H9 (cell line): ENCODE data around the gene PTGIR. TPM values are rescaled to one million over a fixed set of nuclear protein-coding genes. Genes with fewer than 3 reads are reported as not detected.

Experiments
- DNase-seq: peaks from one replicate; pipeline ENCODE4 v3.0.0-alpha.2; 2017
- H2AFZ ChIP-seq: one replicate; pipeline ENCODE4 v1.6.1; 2013; ENCODE audit warnings: mild to moderate bottlenecking, low read length, control low read depth, moderate library complexity
- H2AK5ac ChIP-seq: 2 replicates; pipeline ENCODE4 v1.6.1; 2013; ENCODE audit warnings: low read length, control low read depth, mixed read lengths; ENCODE audit not compliant: insufficient read length
- H2BK120ac ChIP-seq: one replicate; pipeline ENCODE4 v1.6.1; 2013; ENCODE audit warnings: low read depth, mild to moderate bottlenecking, low read length, control low read depth, inconsistent platforms; ENCODE audit not compliant: poor library complexity, severe bottlenecking
- H2BK12ac ChIP-seq: 2 replicates; pipeline ENCODE4 v1.6.1; 2013; ENCODE audit warnings: low read length, control low read depth, mixed read lengths, low read depth; ENCODE audit not compliant: insufficient read length
- H2BK15ac ChIP-seq: 2 replicates; pipeline ENCODE4 v1.6.1; 2013; ENCODE audit warnings: low read depth, low read length, control low read depth
- H2BK20ac ChIP-seq: one replicate; pipeline ENCODE4 v1.6.1; 2013; ENCODE audit warnings: low read depth, mild to moderate bottlenecking, low read length, control low read depth, inconsistent platforms; ENCODE audit not compliant: poor library complexity, severe bottlenecking
- H2BK5ac ChIP-seq: 2 replicates; pipeline ENCODE4 v1.6.1; 2013; ENCODE audit warnings: low read length, control low read depth, mixed read lengths; ENCODE audit not compliant: insufficient read length
- H3K14ac ChIP-seq: 2 replicates; pipeline ENCODE4 v1.6.1; 2013; ENCODE audit warnings: low read length, control low read depth; ENCODE audit not compliant: insufficient read depth
- H3K18ac ChIP-seq: 2 replicates; pipeline ENCODE4 v1.6.1; 2013; ENCODE audit warnings: low read depth, mild to moderate bottlenecking, mixed read lengths, low read length, control low read depth; ENCODE audit not compliant: insufficient read length
- H3K23ac ChIP-seq: 2 replicates; pipeline ENCODE4 v1.6.1; 2013; ENCODE audit warnings: low read length, control low read depth, mixed read lengths, low read depth; ENCODE audit not compliant: insufficient read length
- H3K23me2 ChIP-seq: 2 replicates; pipeline ENCODE4 v1.6.1; 2013; ENCODE audit warnings: low read depth, mild to moderate bottlenecking, mixed read lengths, low read length, control low read depth; ENCODE audit not compliant: insufficient read length, poor library complexity, severe bottlenecking
- H3K27ac ChIP-seq: 2 replicates; pipeline ENCODE4 v1.5.1; 2013; ENCODE audit warnings: low read length, control low read depth, mixed read lengths, low read depth; ENCODE audit not compliant: insufficient read length
- H3K27me3 ChIP-seq: 2 replicates; pipeline ENCODE4 v1.6.1; 2013; ENCODE audit warnings: low read length, control low read depth, inconsistent platforms; ENCODE audit not compliant: insufficient read depth
- H3K4ac ChIP-seq: 2 replicates; pipeline ENCODE4 v1.6.1; 2013; ENCODE audit warnings: low read depth, mild to moderate bottlenecking, control low read depth, inconsistent platforms, low read length, moderate library complexity
- H3K4me1 ChIP-seq: 2 replicates; pipeline ENCODE4 v1.6.1; 2013; ENCODE audit warnings: low read length, control low read depth, inconsistent platforms; ENCODE audit not compliant: insufficient read depth
- H3K4me2 ChIP-seq: 2 replicates; pipeline ENCODE4 v1.6.1; 2013; ENCODE audit warnings: low read length, control low read depth, mixed read lengths; ENCODE audit not compliant: insufficient read length, insufficient read depth
- H3K56ac ChIP-seq: 2 replicates; pipeline ENCODE4 v1.6.1; 2013; ENCODE audit warnings: low read depth, mild to moderate bottlenecking, mixed read lengths, low read length, control low read depth; ENCODE audit not compliant: insufficient read length
- H3K79me1 ChIP-seq: 2 replicates; pipeline ENCODE4 v1.6.1; 2013; ENCODE audit warnings: low read depth, mild to moderate bottlenecking, moderate library complexity, low read length, control low read depth, inconsistent platforms; ENCODE audit not compliant: insufficient read depth, poor library complexity, severe bottlenecking
- H3K79me2 ChIP-seq: 2 replicates; pipeline ENCODE4 v1.6.1; 2013; ENCODE audit warnings: low read length, control low read depth, inconsistent platforms; ENCODE audit not compliant: insufficient read depth
- H3K9ac ChIP-seq: 2 replicates; pipeline ENCODE4 v1.6.1; 2013; ENCODE audit warnings: low read length, control low read depth, mixed read lengths; ENCODE audit not compliant: insufficient read length; ENCODE audit errors: extremely low read depth
- H3K9me3 ChIP-seq: one replicate; pipeline ENCODE4 v1.6.1; 2013; ENCODE audit warnings: low read depth, low read length, inconsistent platforms; ENCODE audit not compliant: control insufficient read depth
- H3T11ph ChIP-seq: one replicate; pipeline ENCODE4 v1.6.1; 2013; ENCODE audit warnings: mild to moderate bottlenecking, low read length, control low read depth, inconsistent platforms
- H4K20me1 ChIP-seq: one replicate; pipeline ENCODE4 v1.6.1; 2013; ENCODE audit not compliant: control insufficient read depth, insufficient read length, insufficient read depth
- H4K5ac ChIP-seq: 2 replicates; pipeline ENCODE4 v1.6.1; 2013; ENCODE audit warnings: low read depth, mild to moderate bottlenecking, mixed read lengths, low read length, control low read depth; ENCODE audit not compliant: insufficient read length
- H4K8ac ChIP-seq: replicated peaks from 2 replicates; pipeline ENCODE4 v1.6.1; 2013; ENCODE audit warnings: low read length, control low read depth, mixed read lengths, low read depth; ENCODE audit not compliant: insufficient read length
- H4K91ac ChIP-seq: 2 replicates; pipeline ENCODE4 v1.6.1; 2013; ENCODE audit warnings: low read depth, mild to moderate bottlenecking, moderate library complexity, mixed read lengths, low read length, control low read depth; ENCODE audit not compliant: insufficient read length
- H3K27ac Mint-ChIP-seq, 3 experiments: 2 replicates in 2 of 3; 3 replicates in 1 of 3; pipeline ENCODE4 v1.8.0; 2020 to 2021; ENCODE audit warnings: mixed read lengths in 3 of 3, mild to moderate bottlenecking in 1 of 3, moderate library complexity in 1 of 3
- H3K27me3 Mint-ChIP-seq: 2 replicates; pipeline ENCODE4 v1.8.0; 2021; ENCODE audit warnings: low read depth, mild to moderate bottlenecking, moderate library complexity, mixed read lengths
- H3K36me3 Mint-ChIP-seq, 3 experiments: 2 replicates in 2 of 3; 3 replicates in 1 of 3; pipeline ENCODE4 v1.8.0; 2020 to 2021; ENCODE audit warnings: low read depth in 3 of 3, mixed read lengths in 3 of 3; ENCODE audit not compliant: insufficient read depth in 1 of 3
- H3K4me1 Mint-ChIP-seq, 2 experiments: 2 replicates each; pipeline ENCODE4 v1.8.0; 2020; ENCODE audit warnings: mixed read lengths in 2 of 2
- H3K4me3 Mint-ChIP-seq, 2 experiments: 2 replicates in 1 of 2; 3 replicates in 1 of 2; pipeline ENCODE4 v1.8.0; 2020 to 2021; ENCODE audit warnings: mild to moderate bottlenecking in 2 of 2, mixed read lengths in 2 of 2, moderate library complexity in 1 of 2
- H3K9me3 Mint-ChIP-seq, 2 experiments: 2 replicates in 1 of 2; 3 replicates in 1 of 2; pipeline ENCODE4 v1.8.0; 2020; ENCODE audit warnings: mild to moderate bottlenecking in 2 of 2, mixed read lengths in 2 of 2, moderate library complexity in 1 of 2
- WGBS: extraction: QIAGEN DNeasy Blood & Tissue Kit; methylation state at CpG from one replicate; pipeline ENCODE4 v1.1.7; 2013; ENCODE audit warnings: missing lambda C conversion rate, low lambda C conversion rate, mixed read lengths; ENCODE audit not compliant: insufficient read length; ENCODE audit errors: extremely low coverage; 5-methylcytosine and 5-hydroxymethylcytosine counted together
- total RNA-seq: library from RNA; stranded (reverse); gene quantifications from 2 replicates; pipeline ENCODE4 v1.2.1, GENCODE V29; 2021
- TF ChIP-seq, protein P1 (sequence below): fragments of 200-600 bp; sonication (generic); conservative IDR thresholded peaks from 3 replicates; pipeline ENCODE4 v1.8.0; 2021; ENCODE audit warnings: antibody characterized with exemption, mild to moderate bottlenecking

Gene PTGIR
- total RNA-seq, 1 experiment from 2014 or later = not detected

DNA sequence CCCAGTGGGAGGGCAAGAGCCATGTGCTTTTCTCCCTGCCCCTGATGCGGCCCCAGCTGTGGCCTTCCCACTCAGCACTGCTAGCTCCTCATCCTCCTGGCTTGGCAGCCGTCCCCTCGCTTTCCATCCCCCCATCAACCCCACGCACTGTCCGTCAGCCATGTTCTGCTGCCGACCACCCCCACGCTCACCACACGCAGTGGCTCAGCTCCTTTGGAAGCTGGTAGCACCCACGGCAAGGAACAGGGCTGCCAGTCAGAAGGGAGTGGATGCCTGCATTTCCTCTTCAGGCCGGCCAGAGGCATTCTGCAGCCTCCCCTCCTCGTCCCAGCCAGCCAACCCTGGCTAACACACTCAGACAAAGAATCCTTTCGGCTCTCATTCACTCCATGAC, 17.4 kb downstream of the PTGIR start:
- no peak overlapping the region for H2BK15ac ChIP-seq
- H2AFZ ChIP-seq = no peak overlapping the region
- no peaks in the 10 kb centered on the region for H3K9me3 Mint-ChIP-seq
- peaks cover 2% of the 10 kb centered on the region for H3K23me2 ChIP-seq
- H3K9me3 ChIP-seq = no peaks in the 10 kb centered on the region
- no peak overlapping the region for H3K4me3 Mint-ChIP-seq
- H3K4me1 Mint-ChIP-seq = peaks cover 13 to 25% of the 10 kb centered on the region in 2 experiments
- H3K14ac ChIP-seq = no peak overlapping the region
- peaks cover 4% of the 10 kb centered on the region for H3K79me1 ChIP-seq
- DNase-seq = no peak
- H3K23ac ChIP-seq = no peak overlapping the region
- H3T11ph ChIP-seq = no peak overlapping the region
- no peak overlapping the region for H3K18ac ChIP-seq
- H4K5ac ChIP-seq = no peak overlapping the region
- H2AK5ac ChIP-seq = no peak overlapping the region
- no peaks in the 10 kb centered on the region for H3K27me3 Mint-ChIP-seq
- no peak overlapping the region for H2BK120ac ChIP-seq
- H3K36me3 Mint-ChIP-seq = peaks cover 28 to 53% (median 52%) of the 10 kb centered on the region in 3 experiments; a peak in 6 of 7 replicates
- H2BK12ac ChIP-seq = no peak overlapping the region
- peaks cover 5% of the 10 kb centered on the region; the same call in 1 of the 2 replicates for H3K79me2 ChIP-seq
- H2BK20ac ChIP-seq = no peak overlapping the region
- no peak overlapping the region for H3K56ac ChIP-seq
- no peaks in the 10 kb centered on the region for H3K27me3 ChIP-seq
- H3K4ac ChIP-seq = no peak overlapping the region
- H3K27ac Mint-ChIP-seq = no peak overlapping the region
- H3K4me2 ChIP-seq = no peak overlapping the region
- no CpG with 5 or more reads among the region's 12 CpGs for WGBS
- TF ChIP-seq, protein P1, sequence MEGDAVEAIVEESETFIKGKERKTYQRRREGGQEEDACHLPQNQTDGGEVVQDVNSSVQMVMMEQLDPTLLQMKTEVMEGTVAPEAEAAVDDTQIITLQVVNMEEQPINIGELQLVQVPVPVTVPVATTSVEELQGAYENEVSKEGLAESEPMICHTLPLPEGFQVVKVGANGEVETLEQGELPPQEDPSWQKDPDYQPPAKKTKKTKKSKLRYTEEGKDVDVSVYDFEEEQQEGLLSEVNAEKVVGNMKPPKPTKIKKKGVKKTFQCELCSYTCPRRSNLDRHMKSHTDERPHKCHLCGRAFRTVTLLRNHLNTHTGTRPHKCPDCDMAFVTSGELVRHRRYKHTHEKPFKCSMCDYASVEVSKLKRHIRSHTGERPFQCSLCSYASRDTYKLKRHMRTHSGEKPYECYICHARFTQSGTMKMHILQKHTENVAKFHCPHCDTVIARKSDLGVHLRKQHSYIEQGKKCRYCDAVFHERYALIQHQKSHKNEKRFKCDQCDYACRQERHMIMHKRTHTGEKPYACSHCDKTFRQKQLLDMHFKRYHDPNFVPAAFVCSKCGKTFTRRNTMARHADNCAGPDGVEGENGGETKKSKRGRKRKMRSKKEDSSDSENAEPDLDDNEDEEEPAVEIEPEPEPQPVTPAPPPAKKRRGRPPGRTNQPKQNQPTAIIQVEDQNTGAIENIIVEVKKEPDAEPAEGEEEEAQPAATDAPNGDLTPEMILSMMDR = no peak
- H3K27ac ChIP-seq = no peak overlapping the region
- H4K20me1 ChIP-seq = no peaks in the 10 kb centered on the region
- H4K91ac ChIP-seq = no peak overlapping the region
- no peak overlapping the region for H3K9ac ChIP-seq
- H2BK5ac ChIP-seq = no peak overlapping the region
- no peak overlapping the region for H4K8ac ChIP-seq
- H3K4me1 ChIP-seq = no peaks in the 10 kb centered on the region
